ENCODE measurements around the gene CBFA2T2. TPM values are rescaled to one million over a fixed set of nuclear protein-coding genes. Genes with fewer than 3 reads are reported as not detected.

CBFA2T2 gene
- total and polyA plus RNA-seq, 2 donors (not counting 3 experiments of a cell fraction or from before 2014, with no cell fraction given), result 10.7 to 12.1 TPM

GRCh38 chr20:33555755-33556154, 65.9 kb downstream of the CBFA2T2 start:
- CTCF ChIA-PET, result no interaction called here
- no peak for FAIRE-seq
- no peaks in the 10 kb centered on the region for H3K79me2 ChIP-seq (ENCODE audit: control insufficient read depth, insufficient read depth, low read length)
- no peaks in the 10 kb centered on the region for H3K9me1 ChIP-seq (replicated peaks; ENCODE audit: control insufficient read depth, extremely low read depth, insufficient read depth, low read length)
- H3K27ac ChIP-seq (ENCODE audit: insufficient read depth, low read depth, low read length), result no peak overlapping the region
- no peaks in the 10 kb centered on the region for H4K20me1 ChIP-seq (replicated peaks; ENCODE audit: control insufficient read depth, extremely low read depth, insufficient read depth, low read length)
- peaks cover 7% of the 10 kb centered on the region for H3K4me1 ChIP-seq (ENCODE audit: control insufficient read depth, extremely low read depth, insufficient read depth, low read length)
- no peak overlapping the region for H2AFZ ChIP-seq (ENCODE audit: low read depth, low read length)
- no peaks in the 10 kb centered on the region for H3K27me3 ChIP-seq (ENCODE audit: control insufficient read depth in 2 of 2, insufficient read depth in 2 of 2, low read length in 2 of 2)
- H3K9ac ChIP-seq (replicated peaks; ENCODE audit: extremely low read depth, insufficient read depth, low read length), result no peak overlapping the region
- H3K9me3 ChIP-seq (replicated peaks; ENCODE audit: control insufficient read depth, insufficient read depth, low read length), result no peaks in the 10 kb centered on the region
- H3K4me2 ChIP-seq (ENCODE audit: insufficient read depth, low read length), result no peak overlapping the region
- no peak overlapping the region for H3K4me3 ChIP-seq (replicated peaks in 1 of 3; ENCODE audit: insufficient read depth in 1 of 3, low read depth in 1 of 3, low read length in 3 of 3)
- no TSS peak for BruUV-seq (replicated peaks)
- no peak for DNase-seq (ENCODE audit: low read depth, low spot score)
- no peaks in the 10 kb centered on the region for H3K36me3 ChIP-seq (ENCODE audit: control insufficient read depth in 2 of 2, extremely low read depth in 1 of 2, insufficient read depth in 2 of 2, low read length in 2 of 2)
- TF ChIP-seq CTCF (IDR thresholded peaks at IDR 0.05; ENCODE audit: extremely low read depth in 1 of 2, insufficient read depth in 1 of 2, low read depth in 1 of 2, low read length in 2 of 2) (no peak), MYC (IDR thresholded peaks at IDR 0.05; ENCODE audit: low read depth, low read length) (no peak), JUN (IDR thresholded peaks at IDR 0.05; ENCODE audit: borderline replicate concordance, insufficient read depth, insufficient read length, low read depth) (no peak), FOS (IDR thresholded peaks at IDR 0.05; ENCODE audit: borderline replicate concordance, insufficient read depth, low read length) (no peak), EZH2 (IDR thresholded peaks at IDR 0.05; ENCODE audit: borderline replicate concordance, low read depth, low read length, severe bottlenecking) (no peak), POLR2AphosphoS5 (IDR thresholded peaks at IDR 0.05; ENCODE audit: insufficient read depth, low read depth, low read length) (no peak), MAX (IDR thresholded peaks at IDR 0.05; ENCODE audit: insufficient read depth, insufficient read length) (no peak), POLR2A (IDR thresholded peaks at IDR 0.05; ENCODE audit: low read depth, low read length) (no peak), GATA2 (IDR thresholded peaks at IDR 0.05; ENCODE audit: insufficient read depth, insufficient read length, low read depth, low read length) (no peak)
- dilution Hi-C loops (cut with MboI; ENCODE audit: extremely low pct_ligation_motif_present, low sequenced_read_pairs), result no loop called here
- POLR2A ChIA-PET, result no interaction called here
- intact Hi-C loops (cut with micrococcal nuclease), result no loop called here
